Mucosa of descending colon (tissue), 3 donors: Measurements from ENCODE around the gene SLC16A7. TPM values are rescaled to one million over a fixed set of nuclear protein-coding genes. Genes with fewer than 3 reads are reported as not detected.

ENCODE experiments used
- ATAC-seq: fragments of 200-7000 bp; cut with Tn5 transposase; one replicate; pipeline ENCODE4 v1.9.1; 2020; ENCODE audit warnings: mild to moderate bottlenecking, moderate library complexity
- DNase-seq, 3 donors: peaks; one replicate each; pipeline ENCODE4 v3.0.0-alpha.2; 2020
- H3K36me3 ChIP-seq: fragments of 200-600 bp; one replicate; pipeline ENCODE4 v1.8.0; 2021; ENCODE audit warnings: low read depth, mild to moderate bottlenecking
- H3K4me1 ChIP-seq: fragments of 200-600 bp; one replicate; pipeline ENCODE4 v1.8.0; 2021; ENCODE audit warnings: low read depth, mild to moderate bottlenecking
- H3K4me3 ChIP-seq: fragments of 200-600 bp; one replicate; pipeline ENCODE4 v1.8.0; 2021; ENCODE audit warnings: mild to moderate bottlenecking
- H3K9me3 ChIP-seq: fragments of 200-600 bp; one replicate; pipeline ENCODE4 v1.8.0; 2021; ENCODE audit warnings: mild to moderate bottlenecking
- intact Hi-C, 2 donors: fragments of 100-400 bp; cut with DNase I in 1 of 2; cut with micrococcal nuclease in 1 of 2; formaldehyde crosslinking; loops; one replicate each; pipeline versions ENCODE4 v1.11.0 to v1.11.1; 2022; cut with DNase I, micrococcal nuclease
- total RNA-seq, 3 donors: library from RNA; stranded (reverse); fragmentation: NEBNext Ultra II Directional in 2 of 3; extraction: Animal tissue kit (Norgen Biotek cat#: 25700) in 2 of 3; gene quantifications; one replicate each; pipeline versions ENCODE4 v1.2.1 to v1.2.4, GENCODE V29; 2021 to 2023
- TF ChIP-seq, protein P1 (sequence below): fragments of 200-600 bp; IDR thresholded peaks from one replicate; pipeline ENCODE4 v1.8.0; 2022; ENCODE audit warnings: antibody characterized with exemption, mild to moderate bottlenecking
- donor health status: DM: no; HTN: no; CAD: no; lungs with moderate emphysema.
- donor health status: DM: no; HTN: no; CAD: no.
- donor health status: DM: no; HTN: yes; CAD: no.

Gene SLC16A7
- total RNA-seq, 3 donors from 2014 or later: 8.6 to 10.8 (median 9.0) TPM

DNA sequence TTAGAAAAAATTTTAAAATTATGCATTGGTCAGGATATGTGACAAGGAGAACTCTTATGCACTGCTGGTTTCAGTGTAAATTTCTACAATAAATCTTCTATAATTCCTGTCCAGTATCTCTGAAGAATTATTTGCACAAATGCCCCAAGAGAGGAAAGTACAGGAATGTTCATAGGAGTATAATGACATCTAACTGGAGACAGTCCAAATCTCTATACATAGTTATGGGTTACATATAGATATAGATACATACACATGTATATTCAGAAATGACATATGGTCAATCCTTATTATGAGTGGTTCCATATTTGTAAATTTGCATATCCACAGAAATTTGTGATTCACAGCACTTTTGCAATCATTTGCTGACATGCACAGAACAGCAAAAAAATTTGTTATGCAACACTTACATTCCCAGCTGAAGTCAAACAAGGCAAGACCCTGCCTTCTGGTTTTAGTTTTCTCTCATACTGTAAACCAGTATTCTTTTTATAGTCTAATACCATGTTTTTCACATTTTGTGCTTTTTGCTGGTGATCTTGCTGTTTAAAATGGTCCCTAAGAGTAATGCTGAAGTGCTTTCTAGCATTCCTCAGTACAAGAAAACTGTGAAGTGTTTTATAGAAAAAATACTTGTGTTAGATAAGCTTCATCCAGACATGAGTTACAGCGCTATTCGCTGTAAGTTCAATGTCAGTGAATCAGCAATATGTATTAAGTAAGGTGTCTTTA is 103.8 kb downstream of the SLC16A7 start:
- Histone ChIP-seq H3K4me1 (no peaks in the 10 kb centered on the region), H3K36me3 (no peaks in the 10 kb centered on the region), H3K9me3 (no peaks in the 10 kb centered on the region), H3K4me3 (no peak overlapping the region)
- TF ChIP-seq, protein P1, sequence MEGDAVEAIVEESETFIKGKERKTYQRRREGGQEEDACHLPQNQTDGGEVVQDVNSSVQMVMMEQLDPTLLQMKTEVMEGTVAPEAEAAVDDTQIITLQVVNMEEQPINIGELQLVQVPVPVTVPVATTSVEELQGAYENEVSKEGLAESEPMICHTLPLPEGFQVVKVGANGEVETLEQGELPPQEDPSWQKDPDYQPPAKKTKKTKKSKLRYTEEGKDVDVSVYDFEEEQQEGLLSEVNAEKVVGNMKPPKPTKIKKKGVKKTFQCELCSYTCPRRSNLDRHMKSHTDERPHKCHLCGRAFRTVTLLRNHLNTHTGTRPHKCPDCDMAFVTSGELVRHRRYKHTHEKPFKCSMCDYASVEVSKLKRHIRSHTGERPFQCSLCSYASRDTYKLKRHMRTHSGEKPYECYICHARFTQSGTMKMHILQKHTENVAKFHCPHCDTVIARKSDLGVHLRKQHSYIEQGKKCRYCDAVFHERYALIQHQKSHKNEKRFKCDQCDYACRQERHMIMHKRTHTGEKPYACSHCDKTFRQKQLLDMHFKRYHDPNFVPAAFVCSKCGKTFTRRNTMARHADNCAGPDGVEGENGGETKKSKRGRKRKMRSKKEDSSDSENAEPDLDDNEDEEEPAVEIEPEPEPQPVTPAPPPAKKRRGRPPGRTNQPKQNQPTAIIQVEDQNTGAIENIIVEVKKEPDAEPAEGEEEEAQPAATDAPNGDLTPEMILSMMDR: no peak
- ATAC-seq (no peak), DNase-seq (no peak)
- intact Hi-C loops: no loop called here

DNA sequence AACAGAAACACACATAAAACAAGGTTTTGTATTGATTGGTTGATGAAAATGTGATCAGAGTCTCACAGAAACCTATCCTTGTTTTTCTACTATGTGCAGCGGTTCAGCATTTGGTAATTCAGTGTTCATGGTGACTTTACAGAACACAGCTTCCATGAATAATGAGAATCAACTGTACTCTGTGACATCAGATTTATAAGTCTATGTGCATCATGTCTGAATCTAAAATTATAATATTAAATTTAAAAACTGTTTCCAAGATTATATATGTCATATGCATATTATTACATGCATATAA is 104.3 kb downstream of the SLC16A7 start:
- DNase-seq: no peak
- no peak for ATAC-seq

DNA sequence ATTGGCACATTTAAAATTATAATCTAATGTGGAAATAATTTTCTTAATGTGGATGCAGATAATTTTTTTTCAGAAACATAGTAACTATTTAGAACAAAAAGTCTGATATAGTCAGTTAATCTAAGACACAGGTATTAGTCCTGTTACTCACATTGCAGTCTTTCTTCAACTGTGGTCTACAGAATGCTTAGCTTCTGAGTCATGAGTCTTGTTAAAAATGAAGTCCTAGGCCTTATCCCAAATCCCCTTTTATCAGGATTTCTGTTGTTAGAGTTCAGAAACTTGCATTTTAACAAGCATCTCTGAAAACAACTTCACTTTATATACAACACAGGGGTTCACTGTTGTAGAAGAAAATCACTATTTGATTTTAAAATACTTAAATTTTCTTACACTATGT is 112.2 kb downstream of the SLC16A7 start:
- no peak overlapping the region for H3K4me3 ChIP-seq
- DNase-seq (no peak), ATAC-seq (no peak)
- no peaks in the 10 kb centered on the region for H3K9me3 ChIP-seq
- intact Hi-C loops: no loop called here
- TF ChIP-seq, protein P1: no peak
- no peaks in the 10 kb centered on the region for H3K4me1 ChIP-seq
- no peaks in the 10 kb centered on the region for H3K36me3 ChIP-seq

More for the DNA sequence above, 104.3 kb downstream of the SLC16A7 start:
- intact Hi-C loops: no loop called here
- Histone ChIP-seq H3K9me3 (no peaks in the 10 kb centered on the region), H3K4me3 (no peak overlapping the region), H3K4me1 (no peaks in the 10 kb centered on the region), H3K36me3 (no peaks in the 10 kb centered on the region)
- TF ChIP-seq, protein P1: no peak

DNA sequence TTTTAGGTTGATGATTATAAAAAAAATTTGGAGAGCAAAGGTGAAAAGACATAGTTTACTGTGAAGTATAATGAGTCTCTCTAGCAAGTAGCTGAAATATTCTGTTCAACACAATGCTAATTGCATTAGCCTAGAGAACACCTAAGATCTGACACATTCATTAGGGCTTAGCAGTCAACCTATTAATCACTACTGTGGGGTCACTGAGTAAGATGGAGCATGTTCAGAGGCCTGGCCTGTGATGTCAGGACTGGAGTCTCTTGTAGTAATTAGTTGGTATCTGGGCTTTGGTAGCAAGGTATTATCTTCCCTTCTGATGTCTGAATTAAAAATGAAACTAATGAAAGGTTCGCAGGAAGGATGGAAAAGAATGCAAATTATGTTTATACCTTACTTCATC is 112.7 kb downstream of the SLC16A7 start:
- TF ChIP-seq, protein P1: no peak
- H3K36me3 ChIP-seq: no peaks in the 10 kb centered on the region
- H3K4me3 ChIP-seq: no peak overlapping the region
- no peaks in the 10 kb centered on the region for H3K4me1 ChIP-seq
- DNase-seq: no peak
- no peak for ATAC-seq
- H3K9me3 ChIP-seq: no peaks in the 10 kb centered on the region
- intact Hi-C loops: no loop called here

DNA sequence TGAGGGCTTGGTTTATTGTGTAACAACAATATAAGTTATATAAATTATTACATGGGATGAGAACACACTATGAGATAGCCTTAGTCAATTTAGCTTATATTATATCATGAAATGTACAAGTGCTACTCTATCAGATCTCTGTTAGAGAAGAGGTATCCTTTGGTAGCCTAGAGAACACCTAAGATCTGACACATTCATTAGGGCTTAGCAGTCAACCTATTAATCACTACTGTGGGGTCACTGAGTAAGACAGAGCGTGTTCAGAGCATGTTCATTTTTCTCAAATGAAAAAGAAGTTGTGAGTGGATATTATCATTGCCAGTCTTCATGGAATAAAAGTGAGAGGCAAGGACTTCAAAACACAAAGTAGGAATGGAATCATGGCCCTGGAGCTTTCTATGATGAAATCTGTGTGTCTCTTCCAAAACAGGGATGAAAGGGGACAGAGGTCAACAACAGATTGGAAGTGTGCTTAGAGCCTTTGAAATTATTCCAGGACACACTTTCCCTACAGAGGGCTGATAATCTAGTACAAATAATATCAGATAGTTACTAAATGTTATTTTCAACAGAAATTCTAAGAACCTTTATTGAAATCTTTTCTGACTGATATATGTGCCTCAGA is 114.3 kb downstream of the SLC16A7 start:
- no peak for ATAC-seq
- no peak for DNase-seq
- TF ChIP-seq, protein P1: no peak
- Histone ChIP-seq H3K9me3 (no peaks in the 10 kb centered on the region), H3K36me3 (no peaks in the 10 kb centered on the region), H3K4me3 (no peak overlapping the region), H3K4me1 (no peaks in the 10 kb centered on the region)
- intact Hi-C loops: no loop called here
